HG03575 (cell line): ENCODE results near the gene ANKFY1.
"Not testable (repeated sequence)": the region's sequence is repeated elsewhere in the genome, so short reads cannot be mapped to it uniquely, and the experiment has no call there.

ENCODE experiments used
- ATAC-seq: cut with Tn5 transposase; IDR thresholded peaks from one replicate; pipeline ENCODE4 v1.9.1; 2021; ENCODE audit not compliant: unreplicated experiment, insufficient number of reproducible peaks, low FRiP score; ENCODE audit errors: extremely low read depth

ANKFY1 gene

GRCh38 chr17:4143563-4144421, 120.0 kb downstream of the ANKFY1 start:
- no peak for ATAC-seq

GRCh38 chr17:4142107-4142900, 121.5 kb downstream of the ANKFY1 start:
- no peak for ATAC-seq

GRCh38 chr17:4140125-4140524, 123.7 kb downstream of the ANKFY1 start:
- no peak for ATAC-seq

GRCh38 chr17:4138906-4139526, 124.8 kb downstream of the ANKFY1 start:
- ATAC-seq = not testable (repeated sequence)

- no peak for ATAC-seq
These were observed 127.4 kb downstream of the ANKFY1 start for GRCh38 chr17:4136373-4136772.

GRCh38 chr17:4135489-4135888, 128.3 kb downstream of the ANKFY1 start:
- ATAC-seq = no peak

- no peak for ATAC-seq
These were observed 129.1 kb downstream of the ANKFY1 start for GRCh38 chr17:4134721-4135120.

GRCh38 chr17:4130715-4131114, 133.1 kb downstream of the ANKFY1 start:
- no peak for ATAC-seq

- no peak for ATAC-seq
These were observed 136.2 kb downstream of the ANKFY1 start for GRCh38 chr17:4127555-4127954.

- ATAC-seq = no peak
These were observed 138.2 kb downstream of the ANKFY1 start for GRCh38 chr17:4125552-4125951.

- no peak for ATAC-seq
These were observed 138.8 kb downstream of the ANKFY1 start for GRCh38 chr17:4124999-4125398.

- no peak for ATAC-seq
These were observed 143.4 kb downstream of the ANKFY1 start for GRCh38 chr17:4120332-4120731.

GRCh38 chr17:4119299-4119698, 144.5 kb downstream of the ANKFY1 start:
- no peak for ATAC-seq

GRCh38 chr17:4118015-4118743, 145.6 kb downstream of the ANKFY1 start:
- no peak for ATAC-seq

- ATAC-seq = no peak
These were observed 147.3 kb downstream of the ANKFY1 start for GRCh38 chr17:4116516-4116915.
